Calu3 (cell line): Measurements from ENCODE around the gene LIN28B. TPM values are rescaled to one million over a fixed set of nuclear protein-coding genes. Genes with fewer than 3 reads are reported as not detected.

Experiments
- BruUV-seq: library from RNA; stranded (reverse); fragments of 400-500 nt; replicated peaks from 2 replicates; lab custom pipeline; 2021; lab: Mats Ljungman, UMichigan
- CTCF ChIA-PET: fragments of 300-600 bp; sonication (Branson Sonifier 250); formaldehyde crosslinking; loops from one replicate; lab custom pipeline; 2022; ENCODE audit warnings: antibody characterized with exemption; lab: Charles Lee
- DNase-seq: peaks from one replicate; pipeline ENCODE4 v3.0.0; 2022
- H3K27ac Mint-ChIP-seq: one replicate; pipeline ENCODE4 v1.8.0; 2022; ENCODE audit warnings: mixed read lengths; ENCODE audit not compliant: unreplicated experiment
- H3K27me3 Mint-ChIP-seq: one replicate; pipeline ENCODE4 v1.8.0; 2022; ENCODE audit warnings: mixed read lengths; ENCODE audit not compliant: unreplicated experiment
- H3K36me3 Mint-ChIP-seq: one replicate; pipeline ENCODE4 v1.8.0; 2022; ENCODE audit warnings: mild to moderate bottlenecking, moderate library complexity, mixed read lengths; ENCODE audit not compliant: insufficient read depth, unreplicated experiment
- H3K4me1 Mint-ChIP-seq: one replicate; pipeline ENCODE4 v1.8.0; 2022; ENCODE audit warnings: mild to moderate bottlenecking, low read depth, mixed read lengths; ENCODE audit not compliant: unreplicated experiment
- H3K4me3 Mint-ChIP-seq: one replicate; pipeline ENCODE4 v1.8.0; 2022; ENCODE audit warnings: mild to moderate bottlenecking, low read depth, moderate library complexity, mixed read lengths; ENCODE audit not compliant: unreplicated experiment
- H3K9me3 Mint-ChIP-seq: one replicate; pipeline ENCODE4 v1.8.0; 2022; ENCODE audit warnings: low read depth, mixed read lengths; ENCODE audit not compliant: unreplicated experiment
- intact Hi-C: fragments of 100-400 bp; cut with micrococcal nuclease; formaldehyde crosslinking; loops from one replicate; pipeline ENCODE4 v1.10.0; 2022; ENCODE audit not compliant: unreplicated experiment
- total RNA-seq: library from RNA; stranded (reverse); gene quantifications from 2 replicates; pipeline ENCODE4 v1.2.3, GENCODE V29; 2022
- TF ChIP-seq, protein P1 (sequence below): fragments of 200-600 bp; IDR thresholded peaks from one replicate; pipeline ENCODE4 v1.8.0; 2022; ENCODE audit warnings: antibody characterized with exemption; ENCODE audit not compliant: unreplicated experiment

Gene LIN28B
- total RNA-seq, 1 experiment from 2014 or later, result not detected

DNA sequence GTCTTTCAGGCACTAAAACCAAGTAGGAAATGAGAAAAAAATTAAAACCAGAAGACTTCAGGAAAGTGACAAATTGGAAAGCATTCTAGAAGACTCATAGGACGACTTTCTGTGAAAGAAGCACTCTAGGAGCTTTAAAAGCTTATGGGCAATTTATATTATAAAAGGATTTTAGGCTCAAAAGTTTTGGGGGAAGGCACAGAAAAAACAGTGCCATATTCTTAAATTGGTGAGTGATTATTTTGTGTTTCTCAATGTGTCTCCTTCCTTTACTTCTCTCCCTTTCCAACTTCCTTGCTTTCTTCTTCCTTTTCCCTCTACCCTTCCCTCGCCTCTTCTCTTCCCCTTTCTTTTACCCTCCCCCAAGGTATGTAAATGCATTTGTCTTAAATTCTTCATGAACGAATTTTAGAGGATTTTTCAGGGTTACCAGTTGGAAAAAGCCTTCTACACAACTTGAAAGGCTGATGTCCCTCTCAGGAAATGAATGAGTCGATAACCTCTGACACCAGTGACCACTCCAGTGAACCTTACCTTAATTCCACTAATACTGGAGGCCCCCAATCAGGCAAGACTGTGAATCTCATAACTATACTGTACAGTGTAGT is 2.6 kb upstream of the LIN28B start:
- H3K27ac Mint-ChIP-seq, result no peak overlapping the region

DNA sequence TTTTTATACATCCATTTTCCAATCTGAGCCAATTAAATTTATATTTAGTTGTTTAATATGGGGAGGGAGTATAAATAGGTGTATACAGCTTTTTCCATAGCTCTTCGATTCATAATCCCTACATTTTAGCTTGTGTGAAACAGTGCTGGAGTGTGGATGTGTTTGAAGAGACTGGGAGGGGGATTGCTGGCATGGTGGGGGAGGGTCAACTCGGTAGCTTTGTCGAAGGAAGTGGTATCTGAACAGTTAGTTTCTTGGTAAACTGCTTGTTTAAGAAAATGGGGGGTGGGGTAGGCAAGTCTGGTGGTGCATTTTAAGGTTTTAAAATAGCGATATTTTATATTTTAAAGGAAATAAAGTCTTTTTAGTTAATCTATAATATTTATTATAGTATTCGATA is 1.4 kb upstream of the LIN28B start:
- TF ChIP-seq, protein P1, sequence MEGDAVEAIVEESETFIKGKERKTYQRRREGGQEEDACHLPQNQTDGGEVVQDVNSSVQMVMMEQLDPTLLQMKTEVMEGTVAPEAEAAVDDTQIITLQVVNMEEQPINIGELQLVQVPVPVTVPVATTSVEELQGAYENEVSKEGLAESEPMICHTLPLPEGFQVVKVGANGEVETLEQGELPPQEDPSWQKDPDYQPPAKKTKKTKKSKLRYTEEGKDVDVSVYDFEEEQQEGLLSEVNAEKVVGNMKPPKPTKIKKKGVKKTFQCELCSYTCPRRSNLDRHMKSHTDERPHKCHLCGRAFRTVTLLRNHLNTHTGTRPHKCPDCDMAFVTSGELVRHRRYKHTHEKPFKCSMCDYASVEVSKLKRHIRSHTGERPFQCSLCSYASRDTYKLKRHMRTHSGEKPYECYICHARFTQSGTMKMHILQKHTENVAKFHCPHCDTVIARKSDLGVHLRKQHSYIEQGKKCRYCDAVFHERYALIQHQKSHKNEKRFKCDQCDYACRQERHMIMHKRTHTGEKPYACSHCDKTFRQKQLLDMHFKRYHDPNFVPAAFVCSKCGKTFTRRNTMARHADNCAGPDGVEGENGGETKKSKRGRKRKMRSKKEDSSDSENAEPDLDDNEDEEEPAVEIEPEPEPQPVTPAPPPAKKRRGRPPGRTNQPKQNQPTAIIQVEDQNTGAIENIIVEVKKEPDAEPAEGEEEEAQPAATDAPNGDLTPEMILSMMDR, result no peak
- Mint-ChIP-seq H3K4me1 (no peaks in the 10 kb centered on the region), H3K36me3 (no peaks in the 10 kb centered on the region), H3K4me3 (no peak overlapping the region), H3K9me3 (peaks cover 4% of the 10 kb centered on the region), H3K27ac (no peak overlapping the region), H3K27me3 (peaks cover 7% of the 10 kb centered on the region)
- BruUV-seq, result no TSS peak
- CTCF ChIA-PET, result no interaction called here
- no peak for DNase-seq
- intact Hi-C loops, result no loop called here

More for the DNA sequence above, 2.6 kb upstream of the LIN28B start:
- Mint-ChIP-seq H3K4me1 (no peaks in the 10 kb centered on the region), H3K9me3 (peaks cover 4% of the 10 kb centered on the region), H3K36me3 (no peaks in the 10 kb centered on the region), H3K27me3 (peaks cover 7% of the 10 kb centered on the region), H3K4me3 (peak overlapping the region; percentile 20)
- no peak for DNase-seq
- no TSS peak for BruUV-seq
- TF ChIP-seq, protein P1, result no peak
- CTCF ChIA-PET, result no interaction called here
- intact Hi-C loops, result no loop called here

DNA sequence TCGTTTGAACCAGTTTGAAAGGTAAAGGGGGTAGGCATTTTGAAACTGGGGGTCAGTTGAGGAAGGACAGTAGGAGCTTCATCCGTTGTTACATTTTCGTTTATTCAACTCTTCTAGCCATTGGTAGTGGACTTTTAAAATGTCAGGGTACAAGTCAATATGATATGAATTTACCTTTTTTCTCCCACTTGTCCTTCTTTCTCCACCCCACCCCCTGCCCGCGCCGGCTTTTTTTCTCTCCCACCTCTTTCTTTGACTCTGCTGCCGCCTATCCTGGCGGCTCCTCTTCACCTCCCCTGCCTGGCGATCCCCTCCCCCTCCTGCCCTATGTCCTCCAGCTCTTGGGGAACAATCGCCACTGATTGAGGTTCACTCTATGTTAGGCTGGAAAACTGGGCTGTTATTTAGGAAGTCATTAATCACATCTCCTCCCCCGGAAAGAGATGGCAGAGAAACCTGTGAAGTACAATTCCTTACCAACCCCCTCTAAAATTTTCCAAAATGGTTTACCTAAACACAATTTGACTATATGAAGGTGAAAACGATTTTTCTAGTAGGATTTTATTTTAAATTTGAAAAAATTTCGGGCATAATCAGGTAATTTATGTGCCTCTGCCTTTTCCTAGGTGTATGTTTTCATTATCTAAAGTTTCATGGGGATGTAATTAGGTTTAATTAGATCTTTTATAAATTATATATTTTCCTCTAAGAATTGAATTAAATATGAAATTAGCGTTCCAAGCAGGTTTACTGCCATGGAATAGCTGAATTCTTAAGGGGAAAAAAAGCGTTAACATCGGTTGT is 778 bp upstream of the LIN28B start:
- Mint-ChIP-seq H3K27ac (no peak overlapping the region), H3K9me3 (peaks cover 4% of the 10 kb centered on the region), H3K36me3 (no peaks in the 10 kb centered on the region), H3K4me1 (no peaks in the 10 kb centered on the region), H3K4me3 (no peak overlapping the region), H3K27me3 (peaks cover 7% of the 10 kb centered on the region)
- CTCF ChIA-PET, result interaction anchor here (0.6 kb wide), 1 partner anchor 197 kb away, joined by 4 read pairs; no protein-coding TSS in a partner anchor
- no TSS peak for BruUV-seq
- intact Hi-C loops, result no loop called here
- TF ChIP-seq, protein P1, result no peak
- no peak for DNase-seq

DNA sequence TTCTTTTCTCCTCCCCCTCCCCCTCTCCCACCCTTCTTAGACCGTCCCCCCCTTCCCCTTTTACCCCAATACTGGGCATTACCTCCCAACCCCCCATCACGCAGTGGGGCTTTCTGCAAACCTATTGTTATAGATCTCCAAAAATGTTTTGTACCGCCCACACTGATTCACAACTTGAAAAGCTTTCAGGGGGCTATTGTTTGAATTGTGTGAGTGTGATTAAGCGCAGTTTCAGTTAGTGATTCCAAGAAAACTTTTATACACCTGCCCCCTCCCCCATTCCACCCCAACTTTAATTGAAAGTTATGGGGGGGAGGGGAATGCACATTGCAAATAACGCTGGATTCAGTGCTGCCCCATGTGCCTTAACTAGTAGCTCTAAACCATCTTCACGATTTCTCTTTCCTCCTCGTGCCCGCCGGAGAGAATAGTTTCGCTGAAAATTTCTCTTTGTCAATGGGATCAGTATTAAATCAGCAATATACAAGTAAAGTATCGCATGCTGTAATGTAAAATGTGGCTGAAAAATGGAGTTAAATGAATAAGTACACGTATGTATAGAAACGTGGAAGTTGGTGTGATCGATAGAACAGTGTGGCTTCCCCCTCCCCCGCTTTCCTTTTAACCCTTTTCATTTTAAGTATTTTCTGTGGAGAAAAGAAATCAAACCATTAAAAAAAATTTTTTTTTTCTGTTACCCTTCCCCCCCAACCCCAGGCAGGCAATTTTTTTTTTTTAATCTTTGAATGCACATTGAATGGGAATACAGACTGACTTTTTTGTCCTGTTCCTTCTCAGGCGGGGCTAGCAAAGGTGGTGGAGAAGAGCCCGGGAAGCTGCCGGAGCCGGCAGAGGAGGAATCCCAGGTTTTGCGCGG is 632 bp downstream of the LIN28B start:
- TF ChIP-seq, protein P1, result no peak
- Mint-ChIP-seq H3K4me1 (no peaks in the 10 kb centered on the region), H3K27me3 (peaks cover 7% of the 10 kb centered on the region), H3K36me3 (no peaks in the 10 kb centered on the region), H3K27ac (no peak overlapping the region), H3K9me3 (peaks cover 4% of the 10 kb centered on the region), H3K4me3 (no peak overlapping the region)
- no peak for DNase-seq
- CTCF ChIA-PET, result no interaction called here
- intact Hi-C loops, result no loop called here
- BruUV-seq, result no TSS peak
